Stomach (tissue), 9 donors: ENCODE measurements around the gene ATP13A1. TPM values are rescaled to one million over a fixed set of nuclear protein-coding genes. Genes with fewer than 3 reads are reported as not detected.
A peak's percentile ranks its signal among the peaks of the same experiment; 100 is the strongest.

ENCODE experiments used
- DNase-seq, 2 donors: peaks; one replicate each; pipeline versions ENCODE4 v3.0.0 to v3.0.0-alpha.2; 2013 to 2019
- H3K27ac ChIP-seq, 5 donors: fragments of 200-600 bp in 4 of 5; sonication (generic) in 4 of 5; one replicate each; pipeline ENCODE4 v1.5.1; 2013 to 2019; ENCODE audit warnings: mild to moderate bottlenecking in 1 of 5, moderate library complexity in 1 of 5
- H3K27me3 ChIP-seq, 3 donors: fragments of 200-600 bp; sonication (generic); one replicate each; pipeline ENCODE4 v1.5.1; 2017 to 2019; ENCODE audit warnings: mixed run types in 1 of 3
- H3K36me3 ChIP-seq, 4 donors: fragments of 200-600 bp; sonication (generic); 1 replicate in 3 of 4; 2 replicates in 1 of 4; pipeline ENCODE4 v1.5.1; 2016 to 2019
- H3K4me1 ChIP-seq, 4 donors: fragments of 200-600 bp; sonication (generic); one replicate each; pipeline ENCODE4 v1.5.1; 2016 to 2019
- H3K4me3 ChIP-seq, 4 donors: fragments of 200-600 bp; sonication (generic) in 3 of 4; one replicate each; pipeline ENCODE4 v1.5.1; 2016 to 2019; ENCODE audit warnings: mild to moderate bottlenecking in 1 of 4
- H3K9me3 ChIP-seq, 4 donors: fragments of 200-600 bp; sonication (generic); one replicate each; pipeline ENCODE4 v1.5.1; 2016 to 2019
- CTCF ChIP-seq, 7 experiments: fragments of 450-650 bp in 4 of 7; fragments of 200-600 bp in 3 of 7; sonication (generic) in 3 of 7; IDR thresholded peaks; one replicate each; pipeline ENCODE4 v1.5.1; 2016 to 2019; ENCODE audit warnings: antibody characterized with exemption in 7 of 7, control low read depth in 2 of 7, mild to moderate bottlenecking in 1 of 7
- EP300 ChIP-seq: sonication (generic); formaldehyde crosslinking; IDR thresholded peaks from one replicate; pipeline ENCODE4 v1.6.1; 2017; ENCODE audit warnings: antibody characterized with exemption
- POLR2A ChIP-seq, 4 donors: fragments of 450-650 bp; IDR thresholded peaks; one replicate each; pipeline ENCODE4 v1.6.1; 2016; ENCODE audit warnings: antibody characterized with exemption in 4 of 4, control low read depth in 2 of 4, mild to moderate bottlenecking in 1 of 4, moderate library complexity in 1 of 4
- POLR2AphosphoS5 ChIP-seq, 3 donors: sonication (generic); formaldehyde crosslinking; IDR thresholded peaks; one replicate each; pipeline ENCODE4 v1.6.1; 2016; ENCODE audit warnings: antibody characterized with exemption in 3 of 3
- WGBS, 5 donors: extraction: QIAGEN DNeasy Blood & Tissue Kit in 3 of 5; methylation state at CpG; one replicate each; pipeline versions ENCODE4 v1.1.5 to v1.1.7; 2013 to 2018; 5-methylcytosine and 5-hydroxymethylcytosine counted together
- intact Hi-C: fragments of 100-400 bp; cut with DNase I; formaldehyde crosslinking; loops from one replicate; pipeline ENCODE4 v1.15.1; 2023; ENCODE audit warnings: low total_unique reads
- polyA plus RNA-seq, 3 donors: library from polyadenylated mRNA; stranded (reverse); fragments of 200-250 nt; gene quantifications; one replicate each; pipeline ENCODE4 v1.2.3, GENCODE V29; 2013
- total RNA-seq, 5 donors: library from RNA; depleted of rRNA; stranded (reverse); fragments of >200 nt; gene quantifications; one replicate each; pipeline versions ENCODE4 v1.1.0 to v1.2.3, GENCODE V29; 2014 to 2016
- donor health status: healthy with polysubstance abuse.
- donor health status: Bipolar disorder and iron deficiency.
- donor health status: healthy.

ATP13A1 gene
- total and polyA plus RNA-seq, 8 donors, result 17.3 to 451 (median 56.5) TPM

- H3K27ac ChIP-seq, result no peak overlapping the region
- TF ChIP-seq POLR2AphosphoS5 (IDR thresholded peaks at IDR 0.05) (no peak), EP300 (no peak), POLR2A (IDR thresholded peaks at IDR 0.05) (no peak), CTCF (IDR thresholded peaks at IDR 0.05) (no peak)
- peaks cover 45 to 75% (median 60%) of the 10 kb centered on the region in 4 donors for H3K36me3 ChIP-seq
- 89 to 94% (median 92%) methylated on average over 17 of the region's 17 CpGs for WGBS, 5 donors
- peaks cover 8 to 24% (median 20%) of the 10 kb centered on the region in 4 donors for H3K4me1 ChIP-seq
- no peak for DNase-seq
- H3K4me3 ChIP-seq, result no peak overlapping the region
- no peaks in the 10 kb centered on the region for H3K9me3 ChIP-seq
- intact Hi-C loops, result no loop called here
- H3K27me3 ChIP-seq, result no peaks in the 10 kb centered on the region
These were observed 18.1 kb downstream of the ATP13A1 start for GRCh38 chr19:19645233-19645870.

GRCh38 chr19:19644054-19644388, 19.5 kb downstream of the ATP13A1 start:
- peak in 3 of 7 experiments; percentile 1 to 60 (median 34) for TF ChIP-seq CTCF (IDR thresholded peaks at IDR 0.05)
- TF ChIP-seq POLR2AphosphoS5 (IDR thresholded peaks at IDR 0.05), result no peak
- no peak for DNase-seq
- H3K4me1 ChIP-seq, result peaks cover 8 to 24% (median 20%) of the 10 kb centered on the region in 4 donors
- WGBS, 5 donors, result 22 to 33% (median 24%) methylated on average over 3 to 5 of the region's 5 CpGs
- no peaks in the 10 kb centered on the region for H3K9me3 ChIP-seq
- intact Hi-C loops, result loop anchor here (5.0 kb wide), 1 partner anchor 107 kb away; the partner anchor contains the start of gene CILP2
- peak overlapping the region; percentile 73 to 91 (median 86) for H3K27ac ChIP-seq
- H3K27me3 ChIP-seq, result no peaks in the 10 kb centered on the region
- peaks cover 34 to 73% (median 58%) of the 10 kb centered on the region in 4 donors for H3K36me3 ChIP-seq
- H3K4me3 ChIP-seq, result peak overlapping the region; percentile 63 to 87 (median 80)

GRCh38 chr19:19643158-19644053, 20.1 kb downstream of the ATP13A1 start, which contains the start of gene GMIP:
Gene GMIP, minus strand, starts transcription at chr19:19643657. Its CDS starts 128 bp downstream, at chr19:19643529.
- peaks cover 33 to 73% (median 55%) of the 10 kb centered on the region in 4 donors for H3K36me3 ChIP-seq
- peak within 1 kb of the TSS; percentile 73 to 91 (median 86) for H3K27ac ChIP-seq
- peak; percentile 88 to 94 for DNase-seq
- H3K4me1 ChIP-seq, result peaks cover 8 to 24% (median 20%) of the 10 kb centered on the region in 4 donors
- WGBS, 5 donors, result 0 to 1% (median 0%) methylated on average over 34 to 50 of the region's 50 CpGs
- intact Hi-C loops, result loop anchor here (5.0 kb wide), 1 partner anchor 106 kb away; the partner anchor contains the start of gene CILP2
- TF ChIP-seq POLR2AphosphoS5 (IDR thresholded peaks at IDR 0.05), result peak in 1 of 3 donors; percentile 49
- peak in 4 of 7 experiments; percentile 72 to 93 (median 86) for TF ChIP-seq CTCF (IDR thresholded peaks at IDR 0.05)
- no peak for TF ChIP-seq EP300
- TF ChIP-seq POLR2A (IDR thresholded peaks at IDR 0.05), result no peak
- H3K27me3 ChIP-seq, result no peaks in the 10 kb centered on the region
- H3K4me3 ChIP-seq, result peak within 1 kb of the TSS; percentile 63 to 87 (median 80)
- H3K9me3 ChIP-seq, result no peaks in the 10 kb centered on the region

GRCh38 chr19:19642506-19643157, 20.8 kb downstream of the ATP13A1 start:
- no peak for DNase-seq
- Histone ChIP-seq H3K4me1 (peaks cover 8 to 24% (median 20%) of the 10 kb centered on the region in 4 donors), H3K27me3 (no peaks in the 10 kb centered on the region), H3K4me3 (peak overlapping the region; percentile 63 to 87 (median 80)), H3K36me3 (peaks cover 29 to 73% (median 55%) of the 10 kb centered on the region in 4 donors), H3K9me3 (no peaks in the 10 kb centered on the region), H3K27ac (peak overlapping the region; percentile 68 to 91 (median 86))
- 11 to 25% (median 21%) methylated on average over 8 to 16 of the region's 16 CpGs for WGBS, 5 donors
- no peak for TF ChIP-seq EP300
- TF ChIP-seq POLR2A (IDR thresholded peaks at IDR 0.05), result no peak
- no peak for TF ChIP-seq POLR2AphosphoS5 (IDR thresholded peaks at IDR 0.05)
- no peak for TF ChIP-seq CTCF (IDR thresholded peaks at IDR 0.05)
- intact Hi-C loops, result loop anchor here (5.0 kb wide), 1 partner anchor 105 kb away; the partner anchor contains the start of gene CILP2
